SIG-M5 (cell line): ENCODE results near the gene ACD.

Source experiments
- DNase-seq: peaks from one replicate; lab custom pipeline; 2025; lab: John Stamatoyannopoulos, UW

The ACD gene

DNA sequence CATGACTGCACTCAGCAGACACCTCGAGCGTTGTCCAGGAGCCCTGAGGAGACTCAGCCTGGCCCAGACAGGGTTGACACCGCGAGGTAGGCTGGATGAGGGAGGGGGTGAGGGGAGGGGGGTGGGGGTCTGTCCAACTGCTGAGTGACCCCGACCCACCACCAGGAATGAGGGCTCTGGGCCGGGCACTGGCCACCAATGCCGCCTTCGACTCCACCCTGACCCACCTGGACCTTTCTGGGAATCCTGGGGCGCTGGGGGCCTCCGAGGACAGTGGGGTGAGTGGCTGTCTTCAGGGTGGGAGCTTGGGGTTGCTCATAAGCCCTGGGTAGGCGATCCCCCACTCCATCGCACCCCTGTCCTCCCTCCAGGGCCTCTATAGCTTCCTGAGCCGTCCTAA is 12.4 kb downstream of the ACD start:
- DNase-seq: no peak

DNA sequence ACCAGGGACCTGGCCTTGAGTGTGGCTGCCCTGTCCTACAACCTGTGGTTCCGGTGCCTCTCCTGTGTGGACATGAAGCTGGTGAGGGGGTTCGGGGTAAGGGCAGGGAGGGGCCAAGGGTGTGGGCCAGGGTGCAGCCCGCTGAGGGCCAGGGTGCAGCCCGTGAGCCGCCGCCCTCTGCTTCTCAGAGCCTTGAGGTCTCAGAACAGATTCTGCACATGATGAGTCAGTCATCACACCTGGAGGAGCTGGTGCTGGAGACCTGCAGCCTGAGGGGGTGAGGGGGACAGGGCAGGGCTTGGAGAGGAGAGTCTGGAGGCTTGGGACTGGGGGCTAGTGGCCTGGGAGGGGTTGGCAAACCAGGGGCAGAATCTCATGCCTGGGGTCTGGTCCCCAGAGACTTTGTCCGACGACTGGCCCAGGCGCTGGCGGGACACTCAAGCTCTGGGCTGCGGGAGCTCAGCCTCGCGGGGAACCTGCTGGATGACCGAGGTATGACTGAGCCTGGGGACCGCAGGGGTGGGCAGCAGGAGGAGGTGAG is 12.9 kb downstream of the ACD start:
- no peak for DNase-seq

DNA sequence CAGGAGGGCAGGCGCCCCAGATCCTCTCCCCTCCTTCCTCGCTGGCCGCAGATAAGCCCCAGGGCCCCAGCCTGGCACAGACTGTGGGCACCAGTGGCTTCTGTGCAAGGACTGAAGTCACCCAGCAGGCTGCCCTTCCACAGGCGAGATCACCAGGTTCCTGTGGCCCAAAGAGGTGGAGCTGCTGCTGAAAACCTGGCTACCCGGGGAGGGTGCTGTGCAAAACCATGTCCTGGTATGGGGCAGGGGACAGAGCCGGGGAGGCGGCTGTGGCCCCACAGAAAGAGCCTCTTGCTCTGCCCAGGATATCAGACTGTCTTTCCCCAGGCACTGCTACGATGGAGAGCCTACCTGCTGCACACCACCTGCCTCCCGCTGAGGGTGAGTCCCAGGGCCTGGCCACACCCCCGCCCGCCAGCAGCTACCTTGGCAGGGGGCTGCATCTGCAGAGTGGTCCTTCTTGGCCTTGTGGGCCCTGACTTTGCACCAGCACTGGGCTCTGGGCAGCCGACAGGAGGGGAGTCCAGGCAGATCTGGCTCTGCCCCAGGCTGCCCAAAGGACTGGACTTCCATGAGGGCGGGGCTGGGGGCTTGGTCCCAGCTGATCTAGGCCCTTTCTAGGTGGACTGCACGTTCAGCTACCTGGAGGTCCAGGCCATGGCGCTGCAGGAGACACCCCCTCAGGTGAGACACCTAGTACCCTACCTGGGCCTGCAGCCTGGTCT is 14.5 kb downstream of the ACD start:
- DNase-seq: no peak

DNA sequence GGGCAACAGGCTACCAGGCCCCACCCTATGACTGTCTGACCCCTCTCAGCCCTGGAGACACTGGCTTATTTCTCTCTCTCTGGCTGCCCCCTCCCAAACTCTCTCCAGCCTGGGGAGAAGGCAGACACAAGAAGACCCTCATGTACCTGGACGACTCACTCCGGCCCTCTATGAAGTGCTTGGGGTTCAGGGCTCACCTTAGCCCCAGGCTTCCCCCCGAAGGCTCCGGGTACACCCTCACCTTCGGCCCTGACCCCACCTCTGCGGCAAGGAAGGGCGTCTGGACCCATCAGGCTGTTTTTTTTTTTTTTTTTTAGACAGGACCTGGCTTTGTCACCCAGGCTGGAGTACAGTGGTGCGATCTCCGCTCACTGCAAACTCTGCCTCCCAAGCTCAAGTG is 16.0 kb downstream of the ACD start:
- no peak for DNase-seq

DNA sequence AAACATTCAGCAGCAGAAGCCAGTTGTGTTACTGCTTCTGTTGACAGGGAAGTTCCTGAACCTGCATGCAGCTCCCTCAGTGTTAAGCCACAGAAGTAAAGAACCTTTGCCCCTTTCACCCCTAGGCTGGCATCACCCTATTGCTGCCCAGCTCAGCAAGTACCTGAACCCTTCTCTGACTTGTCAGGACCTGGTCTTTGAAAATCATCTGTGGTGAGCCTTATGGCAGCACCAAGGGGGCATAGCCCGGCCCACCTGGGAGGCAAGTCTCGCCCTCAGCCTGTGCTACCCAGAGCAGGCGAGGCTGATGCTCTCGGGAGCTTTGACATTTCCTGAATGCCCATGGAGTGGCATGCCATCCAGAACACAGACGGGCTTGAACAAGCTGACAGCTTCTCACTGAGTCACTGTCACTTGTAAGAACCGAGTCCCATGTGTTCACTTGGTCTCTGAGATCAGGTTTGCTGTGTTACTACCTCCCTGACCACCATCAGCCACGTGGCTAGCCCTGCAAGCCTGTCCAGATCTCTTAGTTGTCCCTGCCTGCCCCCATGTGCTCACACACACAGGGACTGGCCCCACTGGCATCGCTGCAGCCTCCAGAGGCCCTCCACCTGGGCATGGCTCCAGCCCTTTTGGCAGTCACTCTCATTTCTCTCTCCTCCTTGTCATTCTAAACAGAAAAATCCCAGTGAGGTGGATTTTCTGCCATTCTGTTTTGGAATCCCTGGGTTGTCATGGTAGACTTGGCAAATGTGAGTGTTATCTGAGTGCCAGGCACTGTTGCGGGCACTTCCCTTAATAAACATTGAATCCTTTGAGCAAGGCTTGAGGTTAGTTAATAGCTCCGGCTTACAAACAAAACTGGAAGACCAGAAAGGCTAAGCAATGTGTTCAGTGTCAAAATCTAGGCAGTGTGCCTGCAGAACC is 18.0 kb downstream of the ACD start:
- no peak for DNase-seq

DNA sequence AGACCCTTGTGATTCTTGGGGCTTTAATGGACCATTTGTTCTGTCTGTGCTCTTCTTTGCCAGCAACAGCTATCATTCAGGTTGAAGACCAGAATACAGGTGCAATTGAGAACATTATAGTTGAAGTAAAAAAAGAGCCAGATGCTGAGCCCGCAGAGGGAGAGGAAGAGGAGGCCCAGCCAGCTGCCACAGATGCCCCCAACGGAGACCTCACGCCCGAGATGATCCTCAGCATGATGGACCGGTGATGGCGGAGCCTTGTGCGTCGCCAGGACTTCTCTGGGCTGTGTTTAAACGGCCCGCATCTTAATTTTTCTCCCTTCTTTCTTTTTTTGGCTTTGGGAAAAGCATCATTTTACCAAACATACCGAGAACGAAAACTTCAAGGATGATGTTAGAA is 22.4 kb downstream of the ACD start:
- no peak for DNase-seq

DNA sequence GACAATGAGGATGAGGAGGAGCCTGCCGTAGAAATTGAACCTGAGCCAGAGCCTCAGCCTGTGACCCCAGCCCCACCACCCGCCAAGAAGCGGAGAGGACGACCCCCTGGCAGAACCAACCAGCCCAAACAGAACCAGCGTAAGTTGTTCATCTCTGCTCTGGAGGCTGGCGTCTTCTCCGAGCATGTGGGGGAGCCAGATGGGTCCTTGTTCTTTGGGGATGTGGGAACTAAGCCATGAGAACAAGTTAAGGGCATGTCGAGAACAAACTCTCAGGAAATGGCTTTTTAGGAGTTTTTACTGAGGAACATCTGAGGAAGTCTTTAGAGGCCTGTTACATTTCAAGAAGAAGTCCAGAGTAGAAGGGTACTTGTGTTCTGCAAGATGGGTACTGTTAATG is 23.3 kb downstream of the ACD start:
- DNase-seq: no peak

DNA sequence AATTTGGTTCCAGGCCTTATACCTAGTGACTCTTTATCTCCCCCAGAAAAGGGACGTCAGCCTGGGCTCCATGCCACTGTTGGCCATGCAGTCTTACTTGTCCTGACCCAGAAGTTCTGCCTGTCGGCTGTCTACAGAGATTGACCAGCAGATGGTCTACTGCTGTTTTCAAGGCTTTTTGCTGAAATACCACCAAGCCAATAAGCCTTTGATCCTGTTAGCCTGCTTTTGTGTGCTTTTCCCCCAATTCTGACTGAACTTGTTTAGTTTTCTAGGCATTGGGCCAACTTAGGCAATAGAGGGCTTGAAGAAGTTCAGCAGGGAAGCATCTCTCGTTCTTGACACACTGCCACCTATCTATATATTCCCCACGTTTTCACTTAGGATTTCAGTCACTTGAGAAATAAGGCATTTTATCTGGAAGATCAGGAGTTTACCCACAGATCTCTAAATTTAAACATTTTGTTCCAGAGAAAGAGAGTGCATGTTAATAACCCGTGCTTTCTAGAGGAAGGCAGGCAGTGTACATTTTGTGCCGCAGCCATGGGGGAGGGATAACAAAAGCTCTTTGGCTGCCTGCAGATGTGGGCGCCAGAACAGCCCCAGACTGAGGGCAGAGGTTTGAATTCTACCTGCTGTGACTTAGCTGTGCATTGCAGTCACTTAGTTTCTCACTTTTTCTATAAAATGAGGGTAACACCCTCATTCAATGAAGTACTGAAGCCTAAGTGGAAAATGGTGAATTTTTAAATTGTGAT is 27.5 kb downstream of the ACD start:
- DNase-seq: no peak

DNA sequence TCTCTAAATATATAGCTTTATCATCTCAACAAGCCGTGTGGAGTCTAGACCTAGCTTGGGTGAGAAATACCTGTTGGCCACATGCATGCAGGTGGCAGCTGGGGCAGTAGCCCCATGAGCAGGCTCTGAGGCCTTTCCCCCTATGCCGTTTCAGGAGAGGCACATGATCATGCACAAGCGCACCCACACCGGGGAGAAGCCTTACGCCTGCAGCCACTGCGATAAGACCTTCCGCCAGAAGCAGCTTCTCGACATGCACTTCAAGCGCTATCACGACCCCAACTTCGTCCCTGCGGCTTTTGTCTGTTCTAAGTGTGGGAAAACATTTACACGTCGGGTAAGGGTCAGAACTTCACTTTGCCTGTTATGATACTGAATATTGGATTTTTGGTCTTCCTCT is 31.8 kb downstream of the ACD start:
- DNase-seq: no peak

DNA sequence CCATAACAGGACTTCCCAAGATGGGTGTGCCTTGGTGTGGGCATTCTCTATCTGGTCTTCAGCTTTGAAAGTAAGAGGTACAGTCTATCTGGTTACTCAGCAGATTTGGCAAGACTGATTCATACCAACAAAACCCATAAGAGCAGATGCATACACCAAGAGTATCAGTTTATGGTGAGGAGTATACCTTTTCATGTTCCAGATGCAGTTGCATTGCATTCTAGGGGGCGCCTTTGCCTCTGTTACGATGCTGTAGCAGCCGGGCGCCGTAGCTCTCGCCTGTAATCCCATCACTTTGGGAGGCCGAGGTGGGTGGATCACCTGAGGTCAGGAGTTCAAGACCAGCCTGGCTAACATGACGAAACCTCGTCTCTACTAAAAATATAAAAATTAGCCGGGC is 46.3 kb downstream of the ACD start:
- no peak for DNase-seq

DNA sequence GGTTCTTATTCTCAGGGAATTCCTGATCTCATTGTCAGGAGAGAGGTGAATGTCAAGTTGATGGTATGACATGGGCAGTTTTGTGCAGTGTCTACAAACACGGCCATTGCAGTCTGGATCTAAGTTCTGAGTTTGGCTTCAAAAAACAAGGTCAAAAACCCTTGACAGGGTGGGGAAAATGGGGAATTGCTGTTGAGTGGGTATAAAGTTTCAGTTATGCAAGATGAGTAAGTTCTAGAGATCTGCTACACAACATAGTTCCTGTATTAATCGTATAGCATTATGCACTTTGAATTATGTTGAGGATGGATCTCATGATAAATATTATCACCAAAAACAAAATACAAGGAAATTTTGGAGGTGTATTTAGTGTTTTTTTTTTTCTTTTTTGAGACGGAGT is 51.7 kb downstream of the ACD start:
- DNase-seq: no peak
